Prostate gland (tissue), 2 donors: ENCODE data around the gene TMTC2. TPM values are rescaled to one million over a fixed set of nuclear protein-coding genes. Genes with fewer than 3 reads are reported as not detected.

Experiments
- DNase-seq: peaks from one replicate; pipeline ENCODE4 v3.0.0-alpha.2; 2019; ENCODE audit warnings: low spot score
- H3K27ac ChIP-seq, 2 donors: fragments of 200-600 bp; sonication (generic); 2 replicates each; pipeline ENCODE4 v1.5.1; 2017 to 2019
- H3K27me3 ChIP-seq: fragments of 200-600 bp; sonication (generic); replicated peaks from 2 replicates; pipeline ENCODE4 v1.5.1; 2019; ENCODE audit not compliant: insufficient read depth
- H3K36me3 ChIP-seq, 2 donors: fragments of 200-600 bp; sonication (generic); 1 replicate in 1 of 2; 2 replicates in 1 of 2; pipeline versions ENCODE4 v1.5.1 to v1.8.1; 2017 to 2019
- H3K4me1 ChIP-seq: fragments of 200-600 bp; sonication (generic); replicated peaks from 2 replicates; pipeline ENCODE4 v1.5.1; 2019
- H3K4me3 ChIP-seq, 2 donors: fragments of 200-600 bp; sonication (generic); 2 replicates each; pipeline ENCODE4 v1.5.1; 2017 to 2019
- H3K9me3 ChIP-seq: fragments of 200-600 bp; sonication (generic); 2 replicates; pipeline ENCODE4 v1.5.1; 2017
- POLR2A ChIP-seq: fragments of 450-650 bp; IDR thresholded peaks from one replicate; pipeline ENCODE4 v1.6.1; 2016; ENCODE audit warnings: antibody characterized with exemption, mild to moderate bottlenecking
- POLR2AphosphoS5 ChIP-seq: sonication (generic); formaldehyde crosslinking; IDR thresholded peaks from one replicate; pipeline ENCODE4 v1.6.1; 2017; ENCODE audit warnings: antibody characterized with exemption
- WGBS: methylation state at CpG from one replicate; pipeline ENCODE4 v1.1.5; 2018; 5-methylcytosine and 5-hydroxymethylcytosine counted together
- intact Hi-C: fragments of 100-400 bp; cut with DNase I; formaldehyde crosslinking; loops from one replicate; pipeline ENCODE4 v1.14.2; 2022
- small RNA-seq, 2 donors: library from RNA; depleted of rRNA; stranded (forward); fragments of <200 nt; gene quantifications; one replicate each; pipeline ENCODE3, GENCODE V24; 2016
- total RNA-seq, 2 donors: library from RNA; depleted of rRNA; stranded (reverse); fragments of >200 nt; gene quantifications; one replicate each; pipeline ENCODE4 v1.1.0, GENCODE V29; 2016
- TF ChIP-seq, protein P1 (sequence below), 4 experiments: fragments of 200-600 bp in 2 of 4; fragments of 450-650 bp in 2 of 4; sonication (generic) in 2 of 4; IDR thresholded peaks; 1 replicate in 3 of 4; 2 replicates in 1 of 4; pipeline ENCODE4 v1.5.1; 2016 to 2019; ENCODE audit warnings: antibody characterized with exemption in 4 of 4, mild to moderate bottlenecking in 2 of 4, moderate library complexity in 2 of 4

Gene TMTC2
- total RNA-seq, 2 donors from 2014 or later: 19.0 to 30.7 TPM

GRCh38 chr12:83172866-83173649, 486.4 kb downstream of the TMTC2 start:
- H3K9me3 ChIP-seq: no peaks in the 10 kb centered on the region
- H3K4me1 ChIP-seq: no peaks in the 10 kb centered on the region
- WGBS: 65% methylated on average over 7 of the region's 7 CpGs
- no peaks in the 10 kb centered on the region for H3K36me3 ChIP-seq
- H3K4me3 ChIP-seq: no peak overlapping the region
- intact Hi-C loops: no loop called here
- no peaks in the 10 kb centered on the region for H3K27me3 ChIP-seq
- DNase-seq: no peak
- no peak for TF ChIP-seq POLR2AphosphoS5
- TF ChIP-seq POLR2A: no peak
- TF ChIP-seq, protein P1, sequence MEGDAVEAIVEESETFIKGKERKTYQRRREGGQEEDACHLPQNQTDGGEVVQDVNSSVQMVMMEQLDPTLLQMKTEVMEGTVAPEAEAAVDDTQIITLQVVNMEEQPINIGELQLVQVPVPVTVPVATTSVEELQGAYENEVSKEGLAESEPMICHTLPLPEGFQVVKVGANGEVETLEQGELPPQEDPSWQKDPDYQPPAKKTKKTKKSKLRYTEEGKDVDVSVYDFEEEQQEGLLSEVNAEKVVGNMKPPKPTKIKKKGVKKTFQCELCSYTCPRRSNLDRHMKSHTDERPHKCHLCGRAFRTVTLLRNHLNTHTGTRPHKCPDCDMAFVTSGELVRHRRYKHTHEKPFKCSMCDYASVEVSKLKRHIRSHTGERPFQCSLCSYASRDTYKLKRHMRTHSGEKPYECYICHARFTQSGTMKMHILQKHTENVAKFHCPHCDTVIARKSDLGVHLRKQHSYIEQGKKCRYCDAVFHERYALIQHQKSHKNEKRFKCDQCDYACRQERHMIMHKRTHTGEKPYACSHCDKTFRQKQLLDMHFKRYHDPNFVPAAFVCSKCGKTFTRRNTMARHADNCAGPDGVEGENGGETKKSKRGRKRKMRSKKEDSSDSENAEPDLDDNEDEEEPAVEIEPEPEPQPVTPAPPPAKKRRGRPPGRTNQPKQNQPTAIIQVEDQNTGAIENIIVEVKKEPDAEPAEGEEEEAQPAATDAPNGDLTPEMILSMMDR (IDR thresholded peaks at IDR 0.05): no peak
- no peak overlapping the region for H3K27ac ChIP-seq

DNA sequence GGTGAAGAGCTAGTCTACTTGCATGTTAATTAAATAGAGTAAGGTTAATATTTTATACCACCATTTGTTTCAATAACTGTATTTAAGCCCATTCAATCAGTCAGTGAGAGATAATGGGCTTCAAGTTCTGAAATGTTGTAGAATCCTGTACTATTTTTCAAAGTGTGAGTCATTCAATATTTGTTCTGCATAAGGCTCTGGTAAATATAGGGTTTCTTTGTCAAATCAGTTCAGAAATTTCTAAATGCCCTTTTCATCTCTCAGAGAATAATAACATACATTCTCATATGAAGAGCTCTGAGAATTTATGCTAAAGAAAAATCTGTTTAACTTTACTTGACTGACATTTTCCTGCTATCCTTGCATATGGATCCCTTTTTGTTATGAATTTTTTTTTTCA, 493.3 kb downstream of the TMTC2 start:
- no peak overlapping the region for H3K27ac ChIP-seq
- TF ChIP-seq, protein P1 (IDR thresholded peaks at IDR 0.05): no peak
- TF ChIP-seq POLR2AphosphoS5 (no peak), POLR2A (no peak)
- no peaks in the 10 kb centered on the region for H3K27me3 ChIP-seq
- DNase-seq: no peak
- H3K4me1 ChIP-seq: no peaks in the 10 kb centered on the region
- no peaks in the 10 kb centered on the region for H3K9me3 ChIP-seq
- intact Hi-C loops: no loop called here
- no peak overlapping the region for H3K4me3 ChIP-seq
- H3K36me3 ChIP-seq: no peaks in the 10 kb centered on the region

- TF ChIP-seq, protein P1 (IDR thresholded peaks at IDR 0.05): no peak
- TF ChIP-seq POLR2AphosphoS5 (no peak), POLR2A (no peak)
- no peak for DNase-seq
- 84% methylated on average over 1 of the region's 1 CpG for WGBS
- Histone ChIP-seq H3K27ac (no peak overlapping the region), H3K27me3 (no peaks in the 10 kb centered on the region), H3K4me3 (no peak overlapping the region), H3K9me3 (no peaks in the 10 kb centered on the region), H3K4me1 (no peaks in the 10 kb centered on the region), H3K36me3 (no peaks in the 10 kb centered on the region)
- intact Hi-C loops: no loop called here
These were observed 494.4 kb downstream of the TMTC2 start for GRCh38 chr12:83181074-83181473.

DNA sequence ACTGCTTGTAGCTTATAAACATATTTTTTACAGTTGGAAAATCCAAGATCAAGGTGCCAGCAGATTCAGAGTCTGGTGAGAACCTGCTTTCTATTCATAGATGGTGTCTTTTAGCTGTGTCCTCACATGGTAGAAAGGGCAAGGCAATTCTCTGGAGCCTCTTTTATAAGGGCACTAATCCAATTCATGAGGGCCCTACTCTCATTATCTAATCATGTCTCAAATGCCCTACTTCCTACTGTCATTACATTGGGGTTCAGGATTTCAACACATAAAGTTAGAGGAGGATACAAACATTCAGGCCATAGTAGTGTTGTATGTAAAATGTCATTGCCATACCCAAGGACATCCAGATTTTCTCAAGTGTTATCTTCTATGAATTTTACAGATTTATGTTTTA, 496.4 kb downstream of the TMTC2 start:
- no peaks in the 10 kb centered on the region for H3K27me3 ChIP-seq
- TF ChIP-seq POLR2AphosphoS5 (no peak), POLR2A (no peak)
- TF ChIP-seq, protein P1 (IDR thresholded peaks at IDR 0.05): no peak
- H3K36me3 ChIP-seq: no peaks in the 10 kb centered on the region
- H3K9me3 ChIP-seq: no peaks in the 10 kb centered on the region
- DNase-seq: no peak
- intact Hi-C loops: no loop called here
- no peak overlapping the region for H3K27ac ChIP-seq
- no peaks in the 10 kb centered on the region for H3K4me1 ChIP-seq
- H3K4me3 ChIP-seq: no peak overlapping the region

Small RNA genes lying within 50 kb of the gene (small RNA-seq; reads per million reads assigned to genes)
- gene RNU6-977P: 0 reads per million in 2 donors
